GM21526 (cell line): Measurements from ENCODE around the gene SNX33.

Source experiments
- ATAC-seq: cut with Tn5 transposase; IDR thresholded peaks from one replicate; pipeline ENCODE4 v1.9.1; 2021; ENCODE audit warnings: moderate library complexity; ENCODE audit not compliant: unreplicated experiment, low FRiP score

The SNX33 gene

GRCh38 chr15:75659928-75660645 lies 12.4 kb downstream of the SNX33 start:
- ATAC-seq: no peak

GRCh38 chr15:75661100-75661755 lies 13.5 kb downstream of the SNX33 start:
- ATAC-seq: no peak

- ATAC-seq: no peak
Observed at GRCh38 chr15:75661756-75662140, 14.0 kb downstream of the SNX33 start.

GRCh38 chr15:75662823-75663519 lies 15.3 kb downstream of the SNX33 start:
- ATAC-seq: no peak

GRCh38 chr15:75663931-75664421 lies 16.3 kb downstream of the SNX33 start:
- no peak for ATAC-seq

- ATAC-seq: no peak
Observed at GRCh38 chr15:75666823-75667501, 19.2 kb downstream of the SNX33 start.

GRCh38 chr15:75669191-75669878 lies 21.6 kb downstream of the SNX33 start:
- ATAC-seq: no peak

GRCh38 chr15:75669879-75670212 lies 22.1 kb downstream of the SNX33 start:
- no peak for ATAC-seq

- ATAC-seq: no peak
Observed at GRCh38 chr15:75671730-75672602, 24.3 kb downstream of the SNX33 start.

GRCh38 chr15:75672646-75673425 lies 25.1 kb downstream of the SNX33 start:
- no peak for ATAC-seq

- ATAC-seq: no peak
Observed at GRCh38 chr15:75673426-75674235, 25.9 kb downstream of the SNX33 start.

GRCh38 chr15:75674366-75674765 lies 26.7 kb downstream of the SNX33 start:
- no peak for ATAC-seq

- no peak for ATAC-seq
Observed at GRCh38 chr15:75675579-75676404, 28.1 kb downstream of the SNX33 start.

- no peak for ATAC-seq
Observed at GRCh38 chr15:75676688-75677464, 29.2 kb downstream of the SNX33 start.

- no peak for ATAC-seq
Observed at GRCh38 chr15:75677465-75678323, 30.0 kb downstream of the SNX33 start.
